ENCODE data around the gene ZNF8. TPM values are rescaled to one million over a fixed set of nuclear protein-coding genes. Genes with fewer than 3 reads are reported as not detected.

Gene ZNF8
- total RNA-seq, 1 donor from 2014 or later, result 6.0 TPM

DNA sequence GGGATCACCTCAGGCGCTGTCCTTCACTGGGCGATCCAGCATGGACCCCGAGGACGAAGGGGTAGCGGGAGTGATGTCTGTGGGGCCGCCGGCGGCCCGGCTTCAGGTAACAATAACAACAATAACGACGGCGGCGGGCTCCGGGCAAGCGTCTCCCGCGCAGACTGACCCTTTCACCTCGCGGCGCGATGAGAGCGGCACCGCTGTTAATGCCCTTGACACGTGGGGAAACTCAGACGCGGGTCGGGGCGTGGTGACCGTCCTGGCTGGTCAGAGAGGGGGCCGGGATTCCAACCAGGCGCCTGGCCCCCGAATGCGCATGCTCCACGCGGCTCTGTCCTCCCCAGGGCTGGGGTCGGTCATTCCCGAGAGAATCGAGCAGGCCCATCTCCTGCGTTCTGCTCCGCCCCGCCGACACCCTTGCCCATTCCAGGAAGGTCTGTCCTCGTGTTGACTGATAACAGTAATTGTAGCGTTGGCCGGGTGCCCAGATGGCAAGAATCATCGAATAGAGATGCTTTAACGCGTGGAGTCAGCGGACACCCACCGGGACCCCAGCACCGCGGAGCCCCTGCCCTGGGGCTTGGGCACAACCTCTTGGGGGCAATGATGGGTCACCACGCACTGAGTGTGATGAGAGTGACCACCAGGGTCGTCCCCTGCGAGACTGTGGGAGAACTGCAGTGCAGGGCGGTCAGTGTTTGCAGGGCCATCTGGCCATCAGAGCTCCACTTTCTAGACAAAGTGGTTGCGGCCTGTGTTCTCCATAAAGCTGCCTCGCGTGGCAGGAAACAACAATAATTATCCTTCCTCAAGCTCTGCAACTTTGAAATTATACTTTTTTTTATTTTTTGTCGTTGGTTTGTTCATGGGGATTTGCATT is 528 bp downstream of the ZNF8 start:
- intact Hi-C loops (cut with DNase I), result no loop called here
- peak; percentile 21 to 72 for DNase-seq (ENCODE audit: low spot score in 2 of 2)
- no peak for TF ChIP-seq CTCF (IDR thresholded peaks at IDR 0.05)
- H3K27ac ChIP-seq, result peak overlapping the region; percentile 77 to 92
- H3K4me1 ChIP-seq, result no peaks in the 10 kb centered on the region
- H3K27me3 ChIP-seq, result no peaks in the 10 kb centered on the region
- peaks cover 0 to 23% of the 10 kb centered on the region in 2 donors for H3K36me3 ChIP-seq
- H3K4me3 ChIP-seq, result peak overlapping the region; percentile 67 to 96
- peaks cover 3 to 53% of the 10 kb centered on the region in 2 donors for H3K9me3 ChIP-seq

GRCh38 chr19:58279925-58280316 is 1.2 kb downstream of the ZNF8 start:
- peaks cover 0 to 22% of the 10 kb centered on the region in 2 donors for H3K36me3 ChIP-seq
- no peak for DNase-seq (ENCODE audit: low spot score in 2 of 2)
- no peaks in the 10 kb centered on the region for H3K4me1 ChIP-seq
- H3K27ac ChIP-seq, result no peak overlapping the region
- peaks cover 0 to 53% of the 10 kb centered on the region in 2 donors for H3K9me3 ChIP-seq
- peak overlapping the region; percentile 67 to 96 for H3K4me3 ChIP-seq
- H3K27me3 ChIP-seq, result no peaks in the 10 kb centered on the region
- TF ChIP-seq CTCF (IDR thresholded peaks at IDR 0.05), result no peak
- intact Hi-C loops (cut with DNase I), result no loop called here

DNA sequence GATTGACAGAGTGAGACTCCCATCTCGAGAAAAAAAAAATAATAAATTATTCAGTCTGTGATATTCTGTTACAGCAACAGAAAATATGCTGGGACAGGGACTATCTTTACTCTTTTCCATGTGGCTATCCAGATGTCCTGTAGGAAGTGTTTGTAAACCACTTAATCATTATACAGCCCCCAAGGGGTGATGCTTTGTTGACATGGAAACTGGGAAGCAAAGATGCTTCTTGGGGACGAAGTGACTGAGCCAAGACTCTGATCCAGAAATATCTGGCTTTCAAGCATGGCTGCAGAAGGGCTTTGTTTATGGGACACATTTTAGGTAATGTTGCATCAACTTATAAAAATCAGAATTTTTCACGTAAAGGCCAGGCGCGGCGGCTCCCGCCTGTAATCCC is 5.4 kb downstream of the ZNF8 start:
- no peak overlapping the region for H3K27ac ChIP-seq
- TF ChIP-seq CTCF (IDR thresholded peaks at IDR 0.05), result no peak
- no peaks in the 10 kb centered on the region for H3K27me3 ChIP-seq
- intact Hi-C loops (cut with DNase I), result no loop called here
- peaks cover 2 to 66% of the 10 kb centered on the region in 2 donors for H3K9me3 ChIP-seq
- no peak overlapping the region for H3K4me3 ChIP-seq
- peaks cover 41 to 56% of the 10 kb centered on the region in 2 donors for H3K36me3 ChIP-seq
- H3K4me1 ChIP-seq, result no peaks in the 10 kb centered on the region
- no peak for DNase-seq (ENCODE audit: low spot score in 2 of 2)

DNA sequence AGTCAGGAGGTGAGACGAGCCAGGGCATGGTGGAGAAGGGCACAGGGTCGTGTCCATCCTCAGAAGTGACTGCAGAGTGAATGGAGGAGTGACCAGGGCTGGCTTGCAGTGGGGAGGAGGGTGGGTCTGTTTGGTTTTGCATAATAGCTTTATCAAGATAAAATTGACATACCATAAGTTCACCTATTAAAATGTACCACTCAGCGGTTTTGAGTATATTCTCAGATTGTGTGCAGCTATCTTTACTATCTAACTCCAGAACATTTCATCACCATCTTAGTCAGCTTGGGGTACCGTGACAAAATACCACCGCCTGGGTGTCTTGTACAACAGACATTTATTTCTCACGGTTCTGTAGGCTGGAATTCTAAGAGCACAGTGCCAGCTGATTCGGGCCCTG is 13.2 kb downstream of the ZNF8 start:
- Histone ChIP-seq H3K4me1 (no peaks in the 10 kb centered on the region), H3K27me3 (no peaks in the 10 kb centered on the region), H3K36me3 (peaks cover 96 to 99% of the 10 kb centered on the region in 2 donors), H3K9me3 (peaks cover 41 to 93% of the 10 kb centered on the region in 2 donors), H3K4me3 (no peak overlapping the region), H3K27ac (no peak overlapping the region)
- no peak for TF ChIP-seq CTCF (IDR thresholded peaks at IDR 0.05)
- intact Hi-C loops (cut with DNase I), result no loop called here
- DNase-seq (ENCODE audit: low spot score in 2 of 2), result no peak

- Histone ChIP-seq H3K9me3 (peaks cover 45 to 96% of the 10 kb centered on the region in 2 donors), H3K27ac (no peak overlapping the region), H3K4me1 (no peaks in the 10 kb centered on the region), H3K4me3 (no peak overlapping the region), H3K27me3 (no peaks in the 10 kb centered on the region), H3K36me3 (peaks cover 92 to 98% of the 10 kb centered on the region in 2 donors)
- no peak for DNase-seq (ENCODE audit: low spot score in 2 of 2)
- no peak for TF ChIP-seq CTCF (IDR thresholded peaks at IDR 0.05)
- intact Hi-C loops (cut with DNase I), result no loop called here
Observed at GRCh38 chr19:58294743-58295374, 16.1 kb downstream of the ZNF8 start.

All from ascending aorta (tissue), 2 donors.